Activated CD8-positive, alpha-beta memory T cell treated with anti-CD3 and anti-CD28 coated beads for 24 hours (primary cell): ENCODE results near the gene WDR5.
A peak's percentile ranks its signal among the peaks of the same experiment; 100 is the strongest.

Source experiments
- DNase-seq: peaks from one replicate; pipeline ENCODE4 v3.0.0-alpha.2; 2020

WDR5 gene

GRCh38 chr9:134159566-134160245, 23.8 kb downstream of the WDR5 start:
- no peak for DNase-seq

- no peak for DNase-seq
These were observed 25.8 kb downstream of the WDR5 start for GRCh38 chr9:134161647-134162046.

GRCh38 chr9:134162212-134162775, 26.4 kb downstream of the WDR5 start:
- DNase-seq = no peak

- DNase-seq = no peak
These were observed 27.1 kb downstream of the WDR5 start for GRCh38 chr9:134162926-134163370.

- DNase-seq = peak; percentile 88
These were observed 27.7 kb downstream of the WDR5 start for GRCh38 chr9:134163371-134164196.

- no peak for DNase-seq
These were observed 29.0 kb downstream of the WDR5 start for GRCh38 chr9:134164879-134165278.

- DNase-seq = peak; percentile 86
These were observed 29.8 kb downstream of the WDR5 start for GRCh38 chr9:134165357-134166315.

- DNase-seq = no peak
These were observed 30.5 kb downstream of the WDR5 start for GRCh38 chr9:134166374-134166773.

- DNase-seq = no peak
These were observed 31.6 kb downstream of the WDR5 start for GRCh38 chr9:134167530-134167931.

- DNase-seq = no peak
These were observed 33.1 kb downstream of the WDR5 start for GRCh38 chr9:134168757-134169550.

GRCh38 chr9:134169724-134170401, 34.0 kb downstream of the WDR5 start:
- DNase-seq = no peak

GRCh38 chr9:134170532-134171315, 34.8 kb downstream of the WDR5 start:
- peak; percentile 72 for DNase-seq

GRCh38 chr9:134171316-134172197, 35.7 kb downstream of the WDR5 start:
- no peak for DNase-seq

GRCh38 chr9:134172198-134173126, 36.6 kb downstream of the WDR5 start:
- no peak for DNase-seq

- DNase-seq = no peak
These were observed 37.5 kb downstream of the WDR5 start for GRCh38 chr9:134173127-134174072.

- no peak for DNase-seq
These were observed 38.2 kb downstream of the WDR5 start for GRCh38 chr9:134174073-134174449.
